Skeletal muscle tissue (tissue), 4 donors: Measurements from ENCODE around the gene MFSD12. TPM values are rescaled to one million over a fixed set of nuclear protein-coding genes. Genes with fewer than 3 reads are reported as not detected.

Source experiments
- H3K27ac ChIP-seq: one replicate; pipeline ENCODE4 v1.7.0; 2013; ENCODE audit warnings: mild to moderate bottlenecking, low read depth, low read length, inconsistent platforms
- H3K27me3 ChIP-seq, 3 donors: one replicate each; pipeline ENCODE4 v1.7.0; 2013; ENCODE audit warnings: low read length in 3 of 3; ENCODE audit not compliant: control insufficient read depth in 3 of 3, insufficient read depth in 3 of 3
- H3K36me3 ChIP-seq, 3 donors: one replicate each; pipeline ENCODE4 v1.7.0; 2013; ENCODE audit warnings: low read length in 3 of 3; ENCODE audit not compliant: control insufficient read depth in 3 of 3, insufficient read depth in 3 of 3
- H3K4me1 ChIP-seq, 3 donors: one replicate each; pipeline ENCODE4 v1.7.0; 2013; ENCODE audit warnings: low read length in 3 of 3, mild to moderate bottlenecking in 3 of 3; ENCODE audit not compliant: control insufficient read depth in 3 of 3, insufficient read depth in 3 of 3
- H3K4me3 ChIP-seq, 3 donors: one replicate each; pipeline ENCODE4 v1.7.0; 2013; ENCODE audit warnings: low read length in 3 of 3
- H3K9ac ChIP-seq, 3 donors: one replicate each; pipeline ENCODE4 v1.7.0; 2013; ENCODE audit warnings: low read length in 3 of 3, mild to moderate bottlenecking in 3 of 3, moderate library complexity in 2 of 3, low read depth in 1 of 3
- H3K9me3 ChIP-seq, 3 donors: one replicate each; pipeline ENCODE4 v1.7.0; 2013; ENCODE audit warnings: low read length in 3 of 3; ENCODE audit not compliant: control insufficient read depth in 3 of 3
- total RNA-seq: library from RNA; depleted of rRNA; stranded (reverse); fragments of >200 nt; gene quantifications from one replicate; pipeline ENCODE4 v1.2.3, GENCODE V29; 2014
- donor health status: Osteomylitis.

MFSD12 gene
- total RNA-seq, 1 donor from 2014 or later: 18.8 TPM

DNA sequence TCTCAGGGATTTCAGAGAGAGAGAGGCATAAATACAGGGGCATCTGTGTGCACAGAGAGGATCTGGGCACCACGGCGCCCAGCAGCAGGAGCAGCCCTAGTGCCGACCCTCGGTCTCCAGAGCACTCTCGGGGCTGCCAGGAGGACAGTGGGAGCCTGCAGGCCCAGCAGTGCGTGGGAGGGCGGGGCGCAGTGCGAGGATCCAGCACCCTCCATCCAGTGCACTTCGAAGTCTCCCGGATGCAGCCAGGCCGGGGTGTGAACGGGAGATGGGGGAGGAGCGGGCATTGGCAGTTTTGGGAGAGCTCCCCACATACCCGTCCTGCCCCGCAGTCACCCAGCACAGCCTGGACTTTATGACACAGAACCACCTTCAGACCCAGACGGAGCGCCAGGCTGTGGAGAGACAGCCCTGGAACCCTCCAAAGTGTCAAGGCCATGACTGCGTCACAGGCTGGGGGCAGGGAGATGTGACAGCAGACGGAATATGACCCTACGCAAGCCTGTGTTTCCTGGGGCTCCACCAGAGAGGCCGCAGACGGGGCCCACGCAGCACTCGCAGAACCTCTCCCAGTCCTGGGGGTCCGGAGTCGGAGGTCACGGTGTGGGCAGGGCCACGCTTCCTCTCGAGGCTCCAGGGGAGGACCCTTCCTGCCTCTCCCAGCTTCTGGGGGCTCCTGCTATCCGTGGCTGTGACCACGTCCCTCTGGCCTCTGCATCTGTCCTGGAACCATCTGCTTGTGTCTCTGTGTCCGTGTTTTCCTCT, 33.1 kb downstream of the MFSD12 start:
- H3K4me1 ChIP-seq: no peaks in the 10 kb centered on the region
- peaks cover 36 to 41% (median 37%) of the 10 kb centered on the region in 3 donors for H3K36me3 ChIP-seq
- no peak overlapping the region for H3K4me3 ChIP-seq
- H3K9me3 ChIP-seq: no peaks in the 10 kb centered on the region
- H3K9ac ChIP-seq: no peak overlapping the region
- no peak overlapping the region for H3K27ac ChIP-seq
- no peaks in the 10 kb centered on the region for H3K27me3 ChIP-seq

DNA sequence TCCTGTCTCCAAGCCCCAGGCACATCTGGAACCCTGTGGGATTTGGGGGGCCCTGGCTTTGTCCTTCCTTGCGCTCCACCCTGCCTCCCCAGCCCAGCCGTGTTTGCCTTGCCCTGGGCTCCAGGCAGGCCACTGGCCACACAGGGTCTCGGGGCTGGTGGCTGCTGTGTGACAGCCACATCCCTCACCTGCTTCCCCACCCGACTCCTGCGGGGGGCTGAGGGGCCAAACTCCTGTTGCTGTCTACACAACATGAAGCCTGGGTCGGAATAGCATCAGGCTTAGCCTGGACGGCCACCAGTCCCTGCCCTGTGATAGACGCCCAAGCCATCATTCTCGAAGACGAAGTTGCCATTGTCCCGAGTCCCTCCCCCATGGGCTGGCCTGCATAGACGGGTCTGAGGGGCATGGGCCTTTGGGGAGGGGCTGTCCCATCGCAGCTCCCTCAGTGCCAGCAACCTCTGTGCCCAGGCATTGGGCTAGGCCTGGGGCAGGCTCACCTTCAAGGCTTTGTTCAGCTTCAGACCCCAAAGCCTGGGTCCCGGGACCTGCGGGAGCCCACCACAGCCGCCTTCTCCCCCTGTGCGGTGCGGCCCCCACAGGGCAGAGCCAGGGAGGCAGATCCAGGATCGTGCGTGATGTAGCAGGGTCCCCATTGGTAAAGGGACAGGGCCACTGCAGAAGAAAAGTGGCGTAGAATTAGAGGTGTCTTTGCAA, 33.9 kb downstream of the MFSD12 start:
- H3K27ac ChIP-seq: no peak overlapping the region
- H3K27me3 ChIP-seq: no peaks in the 10 kb centered on the region
- H3K9ac ChIP-seq: no peak overlapping the region
- peaks cover 36 to 41% (median 39%) of the 10 kb centered on the region in 3 donors for H3K36me3 ChIP-seq
- no peak overlapping the region for H3K4me3 ChIP-seq
- no peaks in the 10 kb centered on the region for H3K9me3 ChIP-seq
- no peaks in the 10 kb centered on the region for H3K4me1 ChIP-seq

DNA sequence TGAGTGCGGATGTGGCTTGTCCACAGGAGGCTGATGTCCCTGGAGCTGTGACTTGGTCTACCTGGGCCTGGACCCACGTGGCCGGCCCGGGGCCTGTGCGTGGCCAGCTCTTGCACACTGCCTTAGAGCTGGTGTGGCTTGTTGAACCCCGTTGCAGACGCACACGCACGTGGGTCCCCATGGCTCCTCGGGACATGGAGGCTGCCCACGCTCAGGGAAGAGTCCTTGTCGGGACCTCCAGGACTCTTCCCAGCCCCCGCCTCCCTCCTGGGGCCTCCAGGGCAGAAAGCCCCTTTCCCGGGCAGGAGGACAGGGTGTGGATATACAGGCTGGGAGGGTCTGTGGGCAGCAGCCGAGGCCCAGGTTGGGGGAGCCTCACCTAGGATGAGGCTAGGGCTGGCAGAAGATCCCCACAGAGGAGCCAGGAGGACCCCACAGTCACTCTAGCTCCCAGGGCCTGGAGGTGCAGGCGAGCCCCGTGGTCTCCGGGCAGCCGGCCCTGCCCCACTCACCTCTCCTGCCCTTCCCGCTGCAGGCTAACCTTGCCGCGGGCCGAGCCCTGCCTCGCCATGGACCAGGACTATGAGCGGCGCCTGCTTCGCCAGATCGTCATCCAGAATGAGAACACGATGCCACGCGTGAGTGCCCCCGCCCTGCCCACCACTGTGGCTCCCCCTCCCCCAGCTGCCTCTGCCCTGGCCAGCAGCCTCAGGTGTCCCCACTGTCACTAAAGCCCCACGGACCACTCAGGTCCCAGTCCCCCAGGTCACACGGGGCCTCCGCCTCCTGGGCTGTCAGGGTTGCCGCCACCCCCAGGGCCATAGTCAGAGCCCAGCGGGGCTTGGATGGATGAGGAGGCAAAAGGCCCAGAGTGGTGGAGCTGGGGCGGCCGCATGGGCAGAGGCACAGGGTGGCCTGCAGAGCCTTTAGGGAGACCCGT, 34.7 kb downstream of the MFSD12 start:
- H3K4me1 ChIP-seq: no peaks in the 10 kb centered on the region
- no peak overlapping the region for H3K4me3 ChIP-seq
- peaks cover 34 to 40% (median 35%) of the 10 kb centered on the region in 3 donors for H3K36me3 ChIP-seq
- no peak overlapping the region for H3K9ac ChIP-seq
- no peaks in the 10 kb centered on the region for H3K9me3 ChIP-seq
- H3K27me3 ChIP-seq: no peaks in the 10 kb centered on the region
- H3K27ac ChIP-seq: no peak overlapping the region

DNA sequence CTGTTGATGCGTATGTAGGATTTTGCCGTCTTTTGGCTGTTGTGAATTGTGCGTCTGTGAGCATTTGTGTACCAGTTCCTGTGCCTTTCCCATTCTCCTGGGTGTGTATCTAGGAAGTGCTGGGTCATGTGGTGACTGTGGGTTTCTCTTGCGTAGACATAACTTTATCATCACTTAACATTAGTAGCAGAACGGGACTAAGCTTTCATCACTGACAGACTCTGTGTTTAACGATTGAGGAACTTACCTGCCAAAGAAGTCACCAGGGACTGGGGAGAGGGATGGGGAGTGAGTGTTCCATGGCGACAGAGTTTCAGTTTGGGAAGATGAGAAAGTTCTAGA, 36.3 kb downstream of the MFSD12 start:
- H3K36me3 ChIP-seq: peaks cover 20 to 30% (median 25%) of the 10 kb centered on the region in 3 donors
- H3K27me3 ChIP-seq: no peaks in the 10 kb centered on the region
- H3K9me3 ChIP-seq: no peaks in the 10 kb centered on the region
- no peak overlapping the region for H3K4me3 ChIP-seq
- H3K4me1 ChIP-seq: peaks cover 11 to 12% (median 11%) of the 10 kb centered on the region in 3 donors
- H3K27ac ChIP-seq: no peak overlapping the region
- H3K9ac ChIP-seq: no peak overlapping the region

DNA sequence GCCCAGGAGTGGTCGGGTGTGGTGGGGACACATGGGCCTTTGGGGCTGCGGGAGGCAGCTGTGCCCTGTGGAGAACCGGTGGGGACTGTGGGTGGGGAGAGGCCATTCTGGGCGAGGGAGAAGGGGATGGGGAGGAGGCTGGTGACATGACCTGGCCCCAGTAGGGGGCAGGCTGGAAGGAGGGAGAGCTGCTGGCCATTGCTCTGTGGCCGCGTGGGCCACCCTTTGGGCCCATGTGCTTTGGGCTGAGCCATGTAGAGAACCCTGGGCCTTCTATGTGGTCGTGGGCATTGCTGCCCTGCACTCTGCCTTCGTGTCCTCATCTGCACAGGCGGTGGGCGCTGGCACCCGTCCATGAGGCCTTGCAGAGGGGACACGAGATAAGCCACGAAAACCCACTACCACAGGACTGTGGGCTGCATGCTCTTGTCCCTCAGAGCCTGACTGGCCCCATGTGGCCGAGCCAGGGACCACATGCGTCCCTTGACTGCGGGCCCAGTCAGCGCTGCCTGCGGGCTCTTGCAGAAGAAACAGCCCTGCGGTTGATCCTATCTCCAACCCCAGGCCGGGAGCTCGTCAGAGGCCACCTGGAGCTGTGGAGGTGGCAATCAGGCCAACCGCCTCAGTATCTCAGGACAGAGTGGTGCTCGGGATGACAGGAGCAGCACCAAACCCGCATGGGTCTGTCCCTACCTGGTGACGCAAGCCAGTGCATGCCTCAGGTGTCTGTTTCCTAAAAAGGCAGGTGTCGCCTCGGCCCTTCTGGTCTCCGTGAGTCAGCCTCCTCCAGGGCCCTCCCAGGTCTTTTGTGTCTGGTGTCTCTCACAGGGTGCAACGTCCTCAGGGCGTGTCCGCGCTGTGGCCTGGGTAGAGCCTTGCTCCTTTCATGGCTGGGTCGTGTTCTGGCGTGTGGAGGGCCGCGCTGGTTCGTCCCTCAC, 37.0 kb downstream of the MFSD12 start:
- H3K27ac ChIP-seq: no peak overlapping the region

DNA sequence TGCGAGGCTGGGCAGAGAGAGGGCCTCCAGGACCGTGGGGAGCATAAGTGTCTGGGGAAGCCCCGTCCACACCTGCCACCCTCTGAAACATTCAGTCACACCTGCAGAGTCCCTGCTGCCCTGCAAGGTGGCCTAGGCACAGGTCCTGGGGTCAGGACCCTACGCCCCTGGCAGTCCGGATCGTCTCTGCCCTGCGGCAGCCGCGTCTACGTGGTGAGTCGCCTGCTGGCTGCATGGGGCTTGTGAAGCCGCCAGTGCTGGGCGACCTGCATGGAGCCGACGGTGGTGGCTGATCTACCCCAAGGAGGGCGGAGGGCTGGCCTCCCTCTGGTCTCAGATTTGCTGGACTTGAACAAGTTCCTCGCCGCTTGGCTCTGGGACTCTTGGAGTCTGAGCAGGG, 38.3 kb downstream of the MFSD12 start:
- no peak overlapping the region for H3K4me3 ChIP-seq
- no peaks in the 10 kb centered on the region for H3K9me3 ChIP-seq
- H3K27me3 ChIP-seq: no peaks in the 10 kb centered on the region
- peaks cover 17 to 18% (median 18%) of the 10 kb centered on the region in 3 donors for H3K4me1 ChIP-seq
- no peak overlapping the region for H3K9ac ChIP-seq
- no peak overlapping the region for H3K27ac ChIP-seq
- H3K36me3 ChIP-seq: peaks cover 13 to 17% (median 14%) of the 10 kb centered on the region in 3 donors

More for the DNA sequence above, 37.0 kb downstream of the MFSD12 start:
- no peak overlapping the region for H3K9ac ChIP-seq
- H3K27me3 ChIP-seq: no peaks in the 10 kb centered on the region
- H3K4me3 ChIP-seq: no peak overlapping the region
- no peaks in the 10 kb centered on the region for H3K9me3 ChIP-seq
- peaks cover 14 to 16% (median 14%) of the 10 kb centered on the region in 3 donors for H3K4me1 ChIP-seq
- H3K36me3 ChIP-seq: peaks cover 18 to 26% (median 25%) of the 10 kb centered on the region in 3 donors

DNA sequence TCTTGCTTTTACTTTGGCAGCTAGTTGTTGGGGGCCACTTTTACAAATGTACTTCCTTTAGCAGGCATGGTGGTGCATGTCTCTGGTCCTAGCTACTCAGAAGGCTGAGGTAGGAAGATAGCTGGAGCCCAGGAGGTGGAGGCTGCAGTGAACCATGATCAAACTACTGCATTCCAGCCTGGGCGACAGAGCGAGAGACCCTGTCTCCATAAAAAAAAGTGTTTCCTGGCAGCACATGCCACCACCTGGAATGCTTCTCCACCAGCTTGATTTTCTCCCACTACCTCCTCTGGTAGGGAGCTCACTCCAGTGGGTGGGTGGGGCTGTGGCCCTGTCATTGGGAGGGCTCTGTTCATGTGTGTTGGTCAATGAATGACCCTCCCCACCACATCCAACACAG, 38.7 kb downstream of the MFSD12 start:
- H3K27ac ChIP-seq: no peak overlapping the region
- no peak overlapping the region for H3K4me3 ChIP-seq
- peaks cover 11 to 14% (median 11%) of the 10 kb centered on the region in 3 donors for H3K36me3 ChIP-seq
- no peaks in the 10 kb centered on the region for H3K27me3 ChIP-seq
- no peak overlapping the region for H3K9ac ChIP-seq
- peaks cover 17 to 22% (median 18%) of the 10 kb centered on the region in 3 donors for H3K4me1 ChIP-seq
- H3K9me3 ChIP-seq: no peaks in the 10 kb centered on the region

DNA sequence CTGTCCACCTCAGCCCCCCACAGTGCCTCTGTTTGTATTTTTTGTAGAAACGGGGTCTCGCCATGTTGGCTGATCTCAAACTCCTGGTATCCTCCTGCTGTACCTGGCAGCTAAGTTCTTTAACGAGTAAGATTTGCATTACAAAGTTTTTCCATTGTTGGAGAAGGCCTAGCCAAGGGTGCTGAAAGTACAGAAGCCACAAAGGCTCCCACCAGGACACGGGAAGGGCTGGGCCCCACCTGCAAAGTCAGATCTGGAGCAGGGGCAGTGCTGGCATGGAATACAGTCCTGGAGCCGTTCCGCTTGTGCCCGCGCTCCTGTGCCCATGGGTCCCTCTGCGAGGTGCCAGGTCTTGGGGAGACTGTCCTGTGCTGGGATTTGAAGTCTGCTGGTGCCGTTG, 39.1 kb downstream of the MFSD12 start:
- peaks cover 20 to 26% (median 21%) of the 10 kb centered on the region in 3 donors for H3K4me1 ChIP-seq
- H3K27me3 ChIP-seq: no peaks in the 10 kb centered on the region
- H3K4me3 ChIP-seq: no peak overlapping the region
- no peaks in the 10 kb centered on the region for H3K9me3 ChIP-seq
- peaks cover 7 to 10% (median 7%) of the 10 kb centered on the region in 3 donors for H3K36me3 ChIP-seq
- no peak overlapping the region for H3K27ac ChIP-seq
- no peak overlapping the region for H3K9ac ChIP-seq

DNA sequence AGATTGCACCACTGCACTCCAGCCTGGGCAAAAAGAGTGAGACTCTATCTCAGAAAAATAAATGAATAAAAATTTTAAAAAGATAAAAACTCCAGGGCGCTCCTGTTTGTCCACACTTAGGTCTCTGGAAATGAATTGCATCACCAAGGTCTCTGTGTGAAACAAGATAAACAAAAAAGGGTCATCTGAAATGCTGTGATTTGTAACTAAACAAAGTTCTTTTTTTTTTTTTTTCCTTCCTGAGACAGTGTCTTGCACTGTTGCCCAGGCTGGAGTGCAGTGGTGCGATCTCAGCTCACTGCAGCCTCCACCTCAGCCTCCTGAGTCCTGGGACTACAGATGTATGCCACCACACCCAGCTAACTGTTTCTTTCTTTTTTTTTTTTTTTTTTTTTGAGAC, 39.7 kb downstream of the MFSD12 start:
- H3K4me1 ChIP-seq: peaks cover 22 to 31% (median 22%) of the 10 kb centered on the region in 3 donors

More for the DNA sequence above, 39.7 kb downstream of the MFSD12 start:
- Histone ChIP-seq H3K9ac (no peak overlapping the region), H3K36me3 (peaks cover 6 to 8% (median 7%) of the 10 kb centered on the region in 3 donors), H3K27ac (no peak overlapping the region), H3K4me3 (no peak overlapping the region), H3K9me3 (no peaks in the 10 kb centered on the region), H3K27me3 (no peaks in the 10 kb centered on the region)
